ENCODE results near the gene HCN2. TPM values are rescaled to one million over a fixed set of nuclear protein-coding genes. Genes with fewer than 3 reads are reported as not detected.

HCN2 gene
- total RNA-seq, 3 donors from 2014 or later: under 0.01 to 0.44 TPM; not detected in 1

- Histone ChIP-seq H3K4me3 (no peak overlapping the region), H3K9me3 (no peaks in the 10 kb centered on the region), H3K36me3 (no peaks in the 10 kb centered on the region), H3K27ac (no peak overlapping the region), H3K4me1 (no peaks in the 10 kb centered on the region), H3K27me3 (no peaks in the 10 kb centered on the region)
- TF ChIP-seq POLR2AphosphoS5 (IDR thresholded peaks at IDR 0.05): no peak
- intact Hi-C loops (cut with DNase I; ENCODE audit: low total_unique reads): no loop called here
- no peak for DNase-seq (ENCODE audit: low spot score in 2 of 2)
These were observed 22.8 kb upstream of the HCN2 start for GRCh38 chr19:566844-567243.

DNA sequence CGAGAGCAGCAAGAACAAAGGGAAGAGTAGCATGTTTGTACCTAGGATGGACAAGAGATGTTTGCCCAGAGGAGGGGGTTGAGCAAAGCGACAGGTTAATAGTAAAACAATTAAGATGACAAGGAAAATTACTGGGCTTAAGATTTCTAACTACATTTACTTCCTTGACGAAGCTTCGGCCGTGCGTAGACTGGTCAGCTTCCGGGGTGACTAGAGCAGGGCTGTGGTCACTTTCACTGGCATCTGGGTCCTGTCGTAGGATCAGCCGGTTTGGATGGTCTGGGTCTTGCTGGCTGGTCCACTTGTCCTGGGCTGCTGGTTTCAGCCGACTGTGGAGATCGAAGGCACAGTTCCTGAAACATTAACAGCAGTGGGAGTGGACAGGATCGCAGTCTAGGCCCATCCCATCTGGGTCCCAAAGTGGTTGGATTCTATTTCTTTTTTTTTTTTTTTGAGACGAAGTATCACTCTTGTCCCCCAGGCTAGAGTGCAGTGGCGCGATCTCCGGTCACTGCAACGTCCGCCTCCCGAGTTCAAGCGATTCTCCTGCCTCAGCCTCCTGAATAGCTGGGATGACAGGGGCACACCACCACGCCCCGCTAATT is 22.3 kb upstream of the HCN2 start:
- no peak for DNase-seq (ENCODE audit: low spot score in 2 of 2)
- Histone ChIP-seq H3K36me3 (no peaks in the 10 kb centered on the region), H3K27ac (no peak overlapping the region), H3K4me3 (no peak overlapping the region), H3K27me3 (no peaks in the 10 kb centered on the region), H3K4me1 (no peaks in the 10 kb centered on the region), H3K9me3 (no peaks in the 10 kb centered on the region)
- no peak for TF ChIP-seq POLR2AphosphoS5 (IDR thresholded peaks at IDR 0.05)
- TF ChIP-seq, protein P1, sequence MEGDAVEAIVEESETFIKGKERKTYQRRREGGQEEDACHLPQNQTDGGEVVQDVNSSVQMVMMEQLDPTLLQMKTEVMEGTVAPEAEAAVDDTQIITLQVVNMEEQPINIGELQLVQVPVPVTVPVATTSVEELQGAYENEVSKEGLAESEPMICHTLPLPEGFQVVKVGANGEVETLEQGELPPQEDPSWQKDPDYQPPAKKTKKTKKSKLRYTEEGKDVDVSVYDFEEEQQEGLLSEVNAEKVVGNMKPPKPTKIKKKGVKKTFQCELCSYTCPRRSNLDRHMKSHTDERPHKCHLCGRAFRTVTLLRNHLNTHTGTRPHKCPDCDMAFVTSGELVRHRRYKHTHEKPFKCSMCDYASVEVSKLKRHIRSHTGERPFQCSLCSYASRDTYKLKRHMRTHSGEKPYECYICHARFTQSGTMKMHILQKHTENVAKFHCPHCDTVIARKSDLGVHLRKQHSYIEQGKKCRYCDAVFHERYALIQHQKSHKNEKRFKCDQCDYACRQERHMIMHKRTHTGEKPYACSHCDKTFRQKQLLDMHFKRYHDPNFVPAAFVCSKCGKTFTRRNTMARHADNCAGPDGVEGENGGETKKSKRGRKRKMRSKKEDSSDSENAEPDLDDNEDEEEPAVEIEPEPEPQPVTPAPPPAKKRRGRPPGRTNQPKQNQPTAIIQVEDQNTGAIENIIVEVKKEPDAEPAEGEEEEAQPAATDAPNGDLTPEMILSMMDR (IDR thresholded peaks at IDR 0.05): no peak
- no peak for TF ChIP-seq POLR2A (IDR thresholded peaks at IDR 0.05)
- intact Hi-C loops (cut with DNase I; ENCODE audit: low total_unique reads): no loop called here

GRCh38 chr19:570251-570686 is 19.4 kb upstream of the HCN2 start:
- no peaks in the 10 kb centered on the region for H3K27me3 ChIP-seq
- intact Hi-C loops (cut with DNase I; ENCODE audit: low total_unique reads): no loop called here
- no peak overlapping the region for H3K27ac ChIP-seq
- H3K9me3 ChIP-seq: no peaks in the 10 kb centered on the region
- H3K36me3 ChIP-seq: no peaks in the 10 kb centered on the region
- H3K4me1 ChIP-seq: peaks cover 6 to 11% of the 10 kb centered on the region in 2 donors
- TF ChIP-seq, protein P1 (IDR thresholded peaks at IDR 0.05): no peak
- TF ChIP-seq POLR2AphosphoS5 (IDR thresholded peaks at IDR 0.05) (no peak), POLR2A (IDR thresholded peaks at IDR 0.05) (no peak)
- DNase-seq (ENCODE audit: low spot score in 2 of 2): no peak
- H3K4me3 ChIP-seq: no peak overlapping the region

GRCh38 chr19:570937-571565 is 18.6 kb upstream of the HCN2 start:
- Histone ChIP-seq H3K27ac (peak overlapping the region; percentile 85 to 87), H3K4me1 (peaks cover 11 to 19% of the 10 kb centered on the region in 2 donors), H3K27me3 (no peaks in the 10 kb centered on the region), H3K4me3 (peak overlapping the region; percentile 76 to 99 (median 92)), H3K36me3 (no peaks in the 10 kb centered on the region), H3K9me3 (no peaks in the 10 kb centered on the region)
- intact Hi-C loops (cut with DNase I; ENCODE audit: low total_unique reads): no loop called here
- TF ChIP-seq POLR2AphosphoS5 (IDR thresholded peaks at IDR 0.05): peak; percentile 36 to 43 (median 40)
- no peak for TF ChIP-seq POLR2A (IDR thresholded peaks at IDR 0.05)
- TF ChIP-seq, protein P1 (IDR thresholded peaks at IDR 0.05): no peak
- DNase-seq (ENCODE audit: low spot score in 2 of 2): peak; percentile 67 to 76

GRCh38 chr19:571566-571974 is 18.1 kb upstream of the HCN2 start:
- peak overlapping the region; percentile 76 to 99 (median 92) for H3K4me3 ChIP-seq
- peak overlapping the region; percentile 85 to 87 for H3K27ac ChIP-seq
- H3K27me3 ChIP-seq: no peaks in the 10 kb centered on the region
- no peaks in the 10 kb centered on the region for H3K9me3 ChIP-seq
- intact Hi-C loops (cut with DNase I; ENCODE audit: low total_unique reads): no loop called here
- no peak for DNase-seq (ENCODE audit: low spot score in 2 of 2)
- no peaks in the 10 kb centered on the region for H3K36me3 ChIP-seq
- peaks cover 11 to 23% of the 10 kb centered on the region in 2 donors for H3K4me1 ChIP-seq
- TF ChIP-seq, protein P1 (IDR thresholded peaks at IDR 0.05): no peak
- TF ChIP-seq POLR2A (IDR thresholded peaks at IDR 0.05) (no peak), POLR2AphosphoS5 (IDR thresholded peaks at IDR 0.05) (no peak)

Data from breast epithelium (tissue), 4 donors.